ENCODE data around the gene IL17RD. TPM values are rescaled to one million over a fixed set of nuclear protein-coding genes. Genes with fewer than 3 reads are reported as not detected.

Gene IL17RD
- total RNA-seq, 6 experiments from 2014 or later, result under 0.01 to 0.40 (median 0.29) TPM

DNA sequence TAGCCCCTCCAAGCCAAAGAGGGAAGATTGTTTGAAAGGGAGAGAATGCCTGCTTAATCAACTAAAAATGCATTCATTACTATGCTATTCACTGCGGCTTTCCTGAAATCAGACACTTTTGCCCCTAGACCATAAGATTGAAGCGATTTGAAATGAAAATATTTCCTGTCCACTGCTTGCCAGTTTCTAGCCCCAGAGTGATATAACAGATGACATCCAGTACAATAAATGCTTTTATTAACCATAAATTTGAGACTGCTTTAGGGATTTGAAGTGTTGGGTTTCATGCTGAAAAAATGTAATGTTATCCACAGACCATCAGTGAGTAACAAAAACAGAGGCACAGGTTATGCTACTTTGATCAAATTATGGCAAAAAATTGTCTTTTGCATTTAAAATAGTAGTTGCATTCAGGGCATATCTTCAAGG lies 14.1 kb downstream of the IL17RD start:
- no peaks in the 10 kb centered on the region for H3K27me3 ChIP-seq
- 68% methylated on average over 2 of the region's 2 CpGs for WGBS (ENCODE audit: insufficient coverage, low coverage, low lambda C conversion rate, missing lambda C conversion rate)
- no peaks in the 10 kb centered on the region for H3K36me3 ChIP-seq
- no peak overlapping the region for H3K4me3 ChIP-seq
- TF ChIP-seq, protein P1, sequence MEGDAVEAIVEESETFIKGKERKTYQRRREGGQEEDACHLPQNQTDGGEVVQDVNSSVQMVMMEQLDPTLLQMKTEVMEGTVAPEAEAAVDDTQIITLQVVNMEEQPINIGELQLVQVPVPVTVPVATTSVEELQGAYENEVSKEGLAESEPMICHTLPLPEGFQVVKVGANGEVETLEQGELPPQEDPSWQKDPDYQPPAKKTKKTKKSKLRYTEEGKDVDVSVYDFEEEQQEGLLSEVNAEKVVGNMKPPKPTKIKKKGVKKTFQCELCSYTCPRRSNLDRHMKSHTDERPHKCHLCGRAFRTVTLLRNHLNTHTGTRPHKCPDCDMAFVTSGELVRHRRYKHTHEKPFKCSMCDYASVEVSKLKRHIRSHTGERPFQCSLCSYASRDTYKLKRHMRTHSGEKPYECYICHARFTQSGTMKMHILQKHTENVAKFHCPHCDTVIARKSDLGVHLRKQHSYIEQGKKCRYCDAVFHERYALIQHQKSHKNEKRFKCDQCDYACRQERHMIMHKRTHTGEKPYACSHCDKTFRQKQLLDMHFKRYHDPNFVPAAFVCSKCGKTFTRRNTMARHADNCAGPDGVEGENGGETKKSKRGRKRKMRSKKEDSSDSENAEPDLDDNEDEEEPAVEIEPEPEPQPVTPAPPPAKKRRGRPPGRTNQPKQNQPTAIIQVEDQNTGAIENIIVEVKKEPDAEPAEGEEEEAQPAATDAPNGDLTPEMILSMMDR (IDR thresholded peaks at IDR 0.05), result no peak
- TF ChIP-seq POLR2A (IDR thresholded peaks at IDR 0.05), result no peak
- intact Hi-C loops (cut with DNase I), result no loop called here
- DNase-seq (no peak), ATAC-seq (no peak)
- H3K4me1 ChIP-seq, result no peaks in the 10 kb centered on the region
- no peak overlapping the region for H3K27ac ChIP-seq
- no peaks in the 10 kb centered on the region for H3K9me3 ChIP-seq

DNA sequence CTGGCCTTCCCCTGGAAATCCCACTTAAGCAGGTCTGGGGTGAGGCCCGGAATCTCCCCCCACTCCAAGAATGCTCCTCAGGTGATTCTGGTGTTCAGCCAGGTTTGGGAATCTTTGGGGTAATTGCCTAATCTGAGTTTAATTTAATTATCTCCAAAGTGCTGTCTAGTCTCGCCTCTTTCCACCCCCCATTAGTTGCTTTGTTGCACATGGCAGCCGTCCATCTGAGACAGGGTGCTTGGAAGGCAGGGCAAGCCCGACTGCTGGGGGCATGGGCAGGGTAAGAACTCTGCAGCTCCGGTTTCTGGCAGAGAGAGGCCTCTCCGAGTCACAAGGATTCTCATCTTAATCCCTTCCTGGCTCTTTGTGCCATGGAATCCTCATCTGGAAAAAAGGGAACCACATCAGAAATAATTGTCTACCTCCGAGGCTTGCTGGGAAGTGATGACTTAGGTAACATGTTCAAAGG lies 15.0 kb downstream of the IL17RD start:
- ATAC-seq, result no peak
- Histone ChIP-seq H3K4me1 (no peaks in the 10 kb centered on the region), H3K36me3 (no peaks in the 10 kb centered on the region), H3K9me3 (no peaks in the 10 kb centered on the region), H3K4me3 (no peak overlapping the region), H3K27me3 (no peaks in the 10 kb centered on the region), H3K27ac (no peak overlapping the region)
- 79% methylated on average over 7 of the region's 7 CpGs for WGBS (ENCODE audit: insufficient coverage, low coverage, low lambda C conversion rate, missing lambda C conversion rate)
- TF ChIP-seq, protein P1 (IDR thresholded peaks at IDR 0.05), result no peak
- no peak for TF ChIP-seq POLR2A (IDR thresholded peaks at IDR 0.05)
- intact Hi-C loops (cut with DNase I), result no loop called here
- DNase-seq, result no peak

DNA sequence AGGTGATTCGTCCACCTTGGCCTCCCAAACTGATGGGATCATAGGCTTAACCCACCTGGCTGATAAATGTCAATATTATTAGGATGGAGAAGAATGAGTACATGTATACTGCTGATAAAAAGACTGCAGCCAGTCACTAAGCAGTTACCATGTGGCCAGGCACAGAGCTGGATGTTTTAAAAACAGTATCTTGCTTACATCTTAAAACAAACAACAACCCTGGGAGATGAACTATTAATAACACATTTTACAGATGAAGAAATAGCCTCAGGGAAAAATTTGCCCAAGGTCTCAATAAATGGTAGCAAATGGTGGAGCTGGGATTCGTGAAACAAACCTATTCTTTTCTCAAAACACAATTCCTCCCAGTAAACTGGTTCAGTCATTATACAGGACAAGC lies 18.1 kb downstream of the IL17RD start:
- DNase-seq (no peak), ATAC-seq (no peak)
- no peaks in the 10 kb centered on the region for H3K27me3 ChIP-seq
- H3K4me1 ChIP-seq, result no peaks in the 10 kb centered on the region
- no peak for TF ChIP-seq POLR2A (IDR thresholded peaks at IDR 0.05)
- TF ChIP-seq, protein P1 (IDR thresholded peaks at IDR 0.05), result no peak
- H3K36me3 ChIP-seq, result no peaks in the 10 kb centered on the region
- no peak overlapping the region for H3K4me3 ChIP-seq
- H3K9me3 ChIP-seq, result no peaks in the 10 kb centered on the region
- intact Hi-C loops (cut with DNase I), result no loop called here
- no peak overlapping the region for H3K27ac ChIP-seq
- WGBS (ENCODE audit: insufficient coverage, low coverage, low lambda C conversion rate, missing lambda C conversion rate), result 64% methylated on average over 2 of the region's 2 CpGs

DNA sequence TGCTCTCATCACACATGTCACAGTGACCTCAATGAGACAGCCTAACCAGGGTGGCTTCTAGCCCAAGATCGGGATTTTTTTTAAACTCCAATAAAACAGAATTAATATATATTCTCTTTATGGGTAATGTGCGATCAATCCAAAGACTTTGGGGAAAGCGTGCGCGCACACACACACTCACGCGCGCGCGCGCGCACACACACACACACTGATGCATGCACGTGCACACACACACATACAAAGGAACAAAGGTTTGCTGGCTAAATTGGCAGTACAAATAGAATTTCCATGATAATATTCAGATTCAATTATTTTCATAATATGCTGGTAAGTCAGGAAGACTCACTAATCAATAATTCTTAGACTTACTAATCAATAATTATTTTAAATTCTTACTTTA lies 19.3 kb downstream of the IL17RD start:
- H3K27ac ChIP-seq, result no peak overlapping the region
- WGBS (ENCODE audit: insufficient coverage, low coverage, low lambda C conversion rate, missing lambda C conversion rate), result 86% methylated on average over 13 of the region's 13 CpGs
- intact Hi-C loops (cut with DNase I), result no loop called here
- no peaks in the 10 kb centered on the region for H3K9me3 ChIP-seq
- ATAC-seq (no peak), DNase-seq (no peak)
- H3K4me1 ChIP-seq, result no peaks in the 10 kb centered on the region
- no peaks in the 10 kb centered on the region for H3K36me3 ChIP-seq
- H3K27me3 ChIP-seq, result no peaks in the 10 kb centered on the region
- no peak for TF ChIP-seq POLR2A (IDR thresholded peaks at IDR 0.05)
- TF ChIP-seq, protein P1 (IDR thresholded peaks at IDR 0.05), result no peak
- H3K4me3 ChIP-seq, result no peak overlapping the region

DNA sequence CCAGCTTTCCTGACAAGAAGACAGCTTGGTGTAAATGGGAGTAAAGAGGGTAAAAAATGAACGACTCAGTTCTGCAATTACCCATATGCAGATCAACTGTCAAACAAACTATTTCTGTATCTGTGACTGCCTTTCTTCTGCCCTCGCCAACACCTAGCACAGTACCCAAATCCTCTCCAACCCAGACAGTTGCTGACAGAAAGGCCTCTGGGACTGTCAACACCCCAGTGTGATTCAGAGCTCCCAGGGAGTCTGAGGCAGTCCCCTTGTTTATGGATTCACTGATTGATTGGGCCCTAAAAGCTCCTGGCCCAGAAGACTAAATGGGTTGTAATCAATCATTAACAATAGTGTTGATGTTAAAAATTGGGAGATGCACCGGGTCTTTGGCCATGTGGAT lies 20.2 kb downstream of the IL17RD start:
- 67% methylated on average over 3 of the region's 3 CpGs for WGBS (ENCODE audit: insufficient coverage, low coverage, low lambda C conversion rate, missing lambda C conversion rate)
- Histone ChIP-seq H3K4me3 (no peak overlapping the region), H3K27me3 (no peaks in the 10 kb centered on the region), H3K9me3 (no peaks in the 10 kb centered on the region), H3K36me3 (no peaks in the 10 kb centered on the region), H3K4me1 (no peaks in the 10 kb centered on the region), H3K27ac (no peak overlapping the region)
- intact Hi-C loops (cut with DNase I), result no loop called here
- TF ChIP-seq, protein P1 (IDR thresholded peaks at IDR 0.05), result no peak
- TF ChIP-seq POLR2A (IDR thresholded peaks at IDR 0.05), result no peak
- DNase-seq (no peak), ATAC-seq (no peak)
